HAP-1 (cell line): Measurements from ENCODE around the gene IL1RAPL1.

Experiments
- DNase-seq, 2 experiments: peaks; one replicate each; pipeline ENCODE4 v3.0.0-alpha.2; 2016 to 2020; ENCODE audit warnings: low spot score in 2 of 2
- H3K27me3 ChIP-seq: fragments of 250-450 bp; sonication (Bioruptor Pico); 2 replicates; pipeline ENCODE4 v1.5.1; 2020; ENCODE audit warnings: low read depth, mild to moderate bottlenecking, moderate library complexity
- H3K36me3 ChIP-seq: fragments of 250-450 bp; sonication (Bioruptor Pico); replicated peaks from 2 replicates; pipeline ENCODE4 v1.5.1; 2020; ENCODE audit warnings: mild to moderate bottlenecking
- H3K4me1 ChIP-seq: fragments of 250-450 bp; sonication (Bioruptor Pico); 2 replicates; pipeline ENCODE4 v1.5.1; 2020; ENCODE audit warnings: mild to moderate bottlenecking
- H3K4me3 ChIP-seq: fragments of 250-450 bp; sonication (Bioruptor Pico); 2 replicates; pipeline ENCODE4 v1.5.1; 2020; ENCODE audit warnings: mild to moderate bottlenecking, moderate library complexity
- H3K9me3 ChIP-seq: fragments of 250-450 bp; sonication (Bioruptor Pico); 2 replicates; pipeline ENCODE4 v1.5.1; 2020; ENCODE audit warnings: mild to moderate bottlenecking, moderate library complexity
- in situ Hi-C: fragments of 300-500 bp; cut with MboI; formaldehyde crosslinking; loops from 3 replicates; pipeline ENCODE4 v1.14.3; 2020; ENCODE audit warnings: low sequenced_read_pairs, inconsistent platforms, mixed read lengths

The IL1RAPL1 gene

GRCh38 chrX:29948653-29949052 lies 1361.4 kb downstream of the IL1RAPL1 start:
- Histone ChIP-seq H3K27me3 (no peaks in the 10 kb centered on the region), H3K9me3 (no peaks in the 10 kb centered on the region), H3K4me3 (no peak overlapping the region), H3K36me3 (no peaks in the 10 kb centered on the region), H3K4me1 (0 out of 2 replicates have a peak, but pooled peaks cover 2% of the 10 kb centered on the region)
- DNase-seq, result no peak
- in situ Hi-C loops, result no loop called here

- Histone ChIP-seq H3K4me3 (no peak overlapping the region), H3K36me3 (no peaks in the 10 kb centered on the region), H3K9me3 (no peaks in the 10 kb centered on the region), H3K27me3 (no peaks in the 10 kb centered on the region), H3K4me1 (0 out of 2 replicates have a peak, but pooled peaks cover 2% of the 10 kb centered on the region)
- in situ Hi-C loops, result no loop called here
- DNase-seq, result no peak
These were observed 1364.8 kb downstream of the IL1RAPL1 start for GRCh38 chrX:29952016-29952415.

- Histone ChIP-seq H3K4me1 (peaks cover 36% of the 10 kb centered on the region), H3K27me3 (no peaks in the 10 kb centered on the region), H3K9me3 (no peaks in the 10 kb centered on the region), H3K4me3 (no peak overlapping the region), H3K36me3 (no peaks in the 10 kb centered on the region)
- DNase-seq, result peak in 1 of 2 experiments; percentile 95
- in situ Hi-C loops, result no loop called here
These were observed 1374.8 kb downstream of the IL1RAPL1 start for GRCh38 chrX:29962061-29962460.

- H3K27me3 ChIP-seq, result 0 out of 2 replicates have a peak, but pooled peaks cover 3% of the 10 kb centered on the region
- H3K9me3 ChIP-seq, result no peaks in the 10 kb centered on the region
- no peak overlapping the region for H3K4me3 ChIP-seq
- no peaks in the 10 kb centered on the region for H3K36me3 ChIP-seq
- peak in 1 of 2 experiments; percentile 80 for DNase-seq
- peaks cover 40% of the 10 kb centered on the region for H3K4me1 ChIP-seq
- in situ Hi-C loops, result no loop called here
These were observed 1378.4 kb downstream of the IL1RAPL1 start for GRCh38 chrX:29965634-29966033.

- DNase-seq, result no peak
- Histone ChIP-seq H3K27me3 (no peaks in the 10 kb centered on the region), H3K36me3 (no peaks in the 10 kb centered on the region), H3K4me1 (peaks cover 15% of the 10 kb centered on the region), H3K9me3 (peaks cover 7% of the 10 kb centered on the region; the same call in 1 of the 2 replicates), H3K4me3 (no peak overlapping the region)
- in situ Hi-C loops, result no loop called here
These were observed 1404.8 kb downstream of the IL1RAPL1 start for GRCh38 chrX:29992083-29992482.

GRCh38 chrX:30005813-30006212 lies 1418.6 kb downstream of the IL1RAPL1 start:
- H3K36me3 ChIP-seq, result no peaks in the 10 kb centered on the region
- no peak overlapping the region for H3K4me3 ChIP-seq
- no peak for DNase-seq
- no peaks in the 10 kb centered on the region for H3K4me1 ChIP-seq
- in situ Hi-C loops, result no loop called here
- H3K9me3 ChIP-seq, result no peaks in the 10 kb centered on the region
- H3K27me3 ChIP-seq, result no peaks in the 10 kb centered on the region
